Stomach (tissue), 9 donors: ENCODE measurements around the gene SNX1. TPM values are rescaled to one million over a fixed set of nuclear protein-coding genes. Genes with fewer than 3 reads are reported as not detected.
A peak's percentile ranks its signal among the peaks of the same experiment; 100 is the strongest.
"Not testable (repeated sequence)": the region's sequence is repeated elsewhere in the genome, so short reads cannot be mapped to it uniquely, and the experiment has no call there.

Experiments used
- DNase-seq, 2 donors: peaks; one replicate each; pipeline versions ENCODE4 v3.0.0 to v3.0.0-alpha.2; 2013 to 2019
- H3K27ac ChIP-seq, 5 donors: fragments of 200-600 bp in 4 of 5; sonication (generic) in 4 of 5; one replicate each; pipeline ENCODE4 v1.5.1; 2013 to 2019; ENCODE audit warnings: mild to moderate bottlenecking in 1 of 5, moderate library complexity in 1 of 5
- H3K27me3 ChIP-seq, 3 donors: fragments of 200-600 bp; sonication (generic); one replicate each; pipeline ENCODE4 v1.5.1; 2017 to 2019; ENCODE audit warnings: mixed run types in 1 of 3
- H3K36me3 ChIP-seq, 4 donors: fragments of 200-600 bp; sonication (generic); 1 replicate in 3 of 4; 2 replicates in 1 of 4; pipeline ENCODE4 v1.5.1; 2016 to 2019
- H3K4me1 ChIP-seq, 4 donors: fragments of 200-600 bp; sonication (generic); one replicate each; pipeline ENCODE4 v1.5.1; 2016 to 2019
- H3K4me3 ChIP-seq, 4 donors: fragments of 200-600 bp; sonication (generic) in 3 of 4; one replicate each; pipeline ENCODE4 v1.5.1; 2016 to 2019; ENCODE audit warnings: mild to moderate bottlenecking in 1 of 4
- H3K9me3 ChIP-seq, 4 donors: fragments of 200-600 bp; sonication (generic); one replicate each; pipeline ENCODE4 v1.5.1; 2016 to 2019
- CTCF ChIP-seq, 7 experiments: fragments of 450-650 bp in 4 of 7; fragments of 200-600 bp in 3 of 7; sonication (generic) in 3 of 7; IDR thresholded peaks; one replicate each; pipeline ENCODE4 v1.5.1; 2016 to 2019; ENCODE audit warnings: antibody characterized with exemption in 7 of 7, control low read depth in 2 of 7, mild to moderate bottlenecking in 1 of 7
- EP300 ChIP-seq: sonication (generic); formaldehyde crosslinking; IDR thresholded peaks from one replicate; pipeline ENCODE4 v1.6.1; 2017; ENCODE audit warnings: antibody characterized with exemption
- POLR2A ChIP-seq, 4 donors: fragments of 450-650 bp; IDR thresholded peaks; one replicate each; pipeline ENCODE4 v1.6.1; 2016; ENCODE audit warnings: antibody characterized with exemption in 4 of 4, control low read depth in 2 of 4, mild to moderate bottlenecking in 1 of 4, moderate library complexity in 1 of 4
- POLR2AphosphoS5 ChIP-seq, 3 donors: sonication (generic); formaldehyde crosslinking; IDR thresholded peaks; one replicate each; pipeline ENCODE4 v1.6.1; 2016; ENCODE audit warnings: antibody characterized with exemption in 3 of 3
- WGBS, 5 donors: extraction: QIAGEN DNeasy Blood & Tissue Kit in 3 of 5; methylation state at CpG; one replicate each; pipeline versions ENCODE4 v1.1.5 to v1.1.7; 2013 to 2018; 5-methylcytosine and 5-hydroxymethylcytosine counted together
- intact Hi-C: fragments of 100-400 bp; cut with DNase I; formaldehyde crosslinking; loops from one replicate; pipeline ENCODE4 v1.15.1; 2023; ENCODE audit warnings: low total_unique reads
- polyA plus RNA-seq, 3 donors: library from polyadenylated mRNA; stranded (reverse); fragments of 200-250 nt; gene quantifications; one replicate each; pipeline ENCODE4 v1.2.3, GENCODE V29; 2013
- total RNA-seq, 5 donors: library from RNA; depleted of rRNA; stranded (reverse); fragments of >200 nt; gene quantifications; one replicate each; pipeline versions ENCODE4 v1.1.0 to v1.2.3, GENCODE V29; 2014 to 2016
- donor health status: healthy with polysubstance abuse.
- donor health status: Bipolar disorder and iron deficiency.
- donor health status: healthy.

SNX1 gene
- total and polyA plus RNA-seq, 8 donors, result 38.8 to 119 (median 61.9) TPM

GRCh38 chr15:64072812-64073211, 23.0 kb upstream of the SNX1 start:
- Histone ChIP-seq H3K27ac (peak overlapping the region in 4 of 5 donors; percentile 11 to 80 (median 49)), H3K4me3 (no peak overlapping the region), H3K9me3 (no peaks in the 10 kb centered on the region), H3K27me3 (no peaks in the 10 kb centered on the region), H3K4me1 (peaks cover 19 to 46% (median 30%) of the 10 kb centered on the region in 4 donors), H3K36me3 (peaks cover 3 to 48% (median 29%) of the 10 kb centered on the region in 4 donors)
- intact Hi-C loops, result no loop called here
- WGBS, 5 donors, result 31 to 69% (median 61%) methylated on average over 2 of the region's 2 CpGs
- peak in 1 of 2 donors; percentile 24 for DNase-seq
- TF ChIP-seq POLR2AphosphoS5 (IDR thresholded peaks at IDR 0.05) (peak in 1 of 3 donors; percentile 10), POLR2A (IDR thresholded peaks at IDR 0.05) (no peak)

- H3K27ac ChIP-seq, result peak overlapping the region in 1 of 5 donors; percentile 80
- intact Hi-C loops, result not testable (repeated sequence)
- WGBS, 5 donors, result 95 to 97% (median 95%) methylated on average over 2 of the region's 2 CpGs
Measured at GRCh38 chr15:64073496-64073895, 22.3 kb upstream of the SNX1 start.

DNA sequence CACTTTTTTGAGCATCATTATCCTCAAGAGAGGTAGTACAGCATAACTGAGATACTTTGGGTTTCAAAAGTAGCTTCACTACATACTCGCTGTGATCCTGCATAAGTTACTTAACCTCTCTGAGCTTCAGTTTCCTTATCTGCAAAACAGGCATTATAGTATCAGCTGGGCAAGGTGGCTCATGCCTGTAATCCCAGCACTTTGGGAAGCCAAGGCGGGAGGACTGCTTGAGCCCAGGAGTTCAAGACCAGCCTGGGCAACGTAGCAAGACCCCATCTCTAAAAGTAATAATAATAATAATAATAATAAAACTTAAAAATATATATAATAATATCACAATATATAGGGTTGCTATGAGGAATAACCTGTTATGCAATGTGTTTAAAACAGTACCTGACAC, 13.0 kb upstream of the SNX1 start:
- intact Hi-C loops, result no loop called here
- no peaks in the 10 kb centered on the region for H3K27me3 ChIP-seq
- H3K9me3 ChIP-seq, result no peaks in the 10 kb centered on the region
- H3K27ac ChIP-seq, result no peak overlapping the region
- no peak overlapping the region for H3K4me3 ChIP-seq
- peaks cover 12 to 82% (median 81%) of the 10 kb centered on the region in 4 donors for H3K36me3 ChIP-seq
- TF ChIP-seq POLR2A (IDR thresholded peaks at IDR 0.05) (no peak), POLR2AphosphoS5 (IDR thresholded peaks at IDR 0.05) (no peak), EP300 (no peak), CTCF (IDR thresholded peaks at IDR 0.05) (no peak)
- no peak for DNase-seq
- 64 to 84% (median 82%) methylated on average over 3 of the region's 3 CpGs for WGBS, 5 donors
- H3K4me1 ChIP-seq, result no peaks in the 10 kb centered on the region

More at GRCh38 chr15:64073496-64073895, 22.3 kb upstream of the SNX1 start:
- not testable (repeated sequence) for H3K9me3 ChIP-seq, H3K4me3 ChIP-seq, H3K27me3 ChIP-seq, DNase-seq
- Histone ChIP-seq H3K4me1 (peaks cover 18 to 43% (median 29%) of the 10 kb centered on the region in 4 donors), H3K36me3 (peaks cover 3 to 48% (median 29%) of the 10 kb centered on the region in 4 donors)

DNA sequence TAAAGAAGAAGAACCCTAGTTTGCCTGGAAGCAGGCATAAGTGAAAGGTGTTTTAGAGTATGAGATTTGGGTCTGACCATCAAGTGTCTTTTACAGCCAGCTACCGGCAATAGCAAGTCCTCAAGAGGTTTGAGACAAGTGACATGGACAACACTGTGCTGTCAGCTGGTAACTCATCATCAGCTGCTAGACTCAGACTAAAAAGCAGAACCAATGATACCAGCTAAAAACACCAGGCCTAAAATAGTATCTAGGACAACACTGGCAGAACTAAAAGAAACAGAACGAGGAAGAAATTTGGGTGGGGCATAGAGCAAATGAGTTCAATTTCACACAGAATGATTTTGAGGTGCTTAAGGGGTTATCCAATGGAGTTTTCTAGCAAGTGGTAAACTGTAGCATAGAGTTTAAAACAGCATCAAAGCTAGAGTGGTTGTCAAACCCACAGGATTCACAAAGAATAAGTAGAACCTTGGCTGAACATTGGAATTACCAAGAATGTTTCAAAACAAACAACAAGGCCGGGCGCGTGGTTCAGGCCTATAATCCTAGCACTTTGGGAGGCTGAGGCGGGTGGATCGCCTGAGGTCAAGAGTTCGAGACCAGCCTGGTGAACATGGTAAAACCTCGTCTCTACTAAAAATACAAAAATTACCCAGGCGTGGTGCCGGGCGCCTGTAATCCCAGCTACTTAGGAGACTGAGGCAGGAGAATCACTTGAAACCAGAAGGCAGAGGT, 6.1 kb upstream of the SNX1 start:
- 80 to 92% (median 85%) methylated on average over 12 of the region's 12 CpGs for WGBS, 5 donors

GRCh38 chr15:64090527-64090926, 5.3 kb upstream of the SNX1 start:
- TF ChIP-seq POLR2AphosphoS5 (IDR thresholded peaks at IDR 0.05), result no peak
- TF ChIP-seq EP300, result no peak
- TF ChIP-seq POLR2A (IDR thresholded peaks at IDR 0.05), result no peak
- TF ChIP-seq CTCF (IDR thresholded peaks at IDR 0.05), result no peak
- peak in 1 of 2 donors; percentile 23 for DNase-seq
- no peak overlapping the region for H3K4me3 ChIP-seq
- 77 to 90% (median 80%) methylated on average over 3 of the region's 3 CpGs for WGBS, 5 donors
- H3K27me3 ChIP-seq, result no peaks in the 10 kb centered on the region
- peak overlapping the region in 3 of 5 donors; percentile 21 to 58 (median 55) for H3K27ac ChIP-seq
- H3K9me3 ChIP-seq, result no peaks in the 10 kb centered on the region
- H3K36me3 ChIP-seq, result peaks cover 0 to 45% (median 42%) of the 10 kb centered on the region in 4 donors
- intact Hi-C loops, result loop anchor here (10.0 kb wide), 1 partner anchor 64 kb away; the partner anchor contains the start of gene SNX22
- H3K4me1 ChIP-seq, result peaks cover 17 to 65% (median 39%) of the 10 kb centered on the region in 4 donors

More for the DNA sequence above, 6.1 kb upstream of the SNX1 start:
- no peaks in the 10 kb centered on the region for H3K9me3 ChIP-seq
- H3K4me3 ChIP-seq, result no peak overlapping the region
- intact Hi-C loops, result loop anchor here (10.0 kb wide), 1 partner anchor 65 kb away; the partner anchor contains the start of gene SNX22
- peaks cover 9 to 57% (median 31%) of the 10 kb centered on the region in 4 donors for H3K4me1 ChIP-seq
- DNase-seq, result peak in 1 of 2 donors; percentile 17
- no peaks in the 10 kb centered on the region for H3K27me3 ChIP-seq
- H3K27ac ChIP-seq, result peak overlapping the region in 3 of 5 donors; percentile 21 to 58 (median 55)
- H3K36me3 ChIP-seq, result peaks cover under 1 to 53% (median 51%) of the 10 kb centered on the region in 4 donors
- TF ChIP-seq EP300, result no peak
